LNCaP clone FGC (cell line): ENCODE data around the gene IKZF1.

ENCODE experiments used
- DNase-seq: peaks from one replicate; pipeline ENCODE4 v3.0.0-alpha.2; 2011; ENCODE audit warnings: low read depth
- H3K4me3 ChIP-seq: 2 replicates; pipeline ENCODE4 v1.5.1; 2011; ENCODE audit warnings: mild to moderate bottlenecking, low read depth, low read length, control low read depth
- TF ChIP-seq, protein P1 (sequence below): IDR thresholded peaks from 2 replicates; pipeline ENCODE4 v1.5.1; 2012; ENCODE audit warnings: mild to moderate bottlenecking; ENCODE audit not compliant: control insufficient read depth, insufficient read depth; ENCODE audit errors: extremely low read depth

Gene IKZF1

DNA sequence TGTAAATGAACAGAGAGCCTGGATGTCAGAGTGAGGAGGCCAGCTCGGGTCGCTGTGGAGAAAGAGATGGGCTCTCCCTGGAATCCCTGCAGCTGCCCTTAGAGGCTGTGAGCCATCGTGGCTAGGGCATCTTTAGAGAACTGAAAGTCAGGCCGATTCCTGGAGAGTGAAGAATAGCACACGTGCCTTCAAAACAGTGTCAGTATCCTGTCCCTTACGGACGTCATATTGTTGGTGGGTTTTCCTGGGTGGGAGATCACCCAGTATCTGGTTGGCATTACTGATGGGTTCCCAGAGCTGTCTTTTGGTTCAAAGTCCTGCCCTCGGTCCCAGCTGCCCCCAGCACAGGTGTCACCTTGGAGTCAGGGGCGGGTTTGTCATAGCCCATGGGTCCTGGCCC lies 25.3 kb downstream of the IKZF1 start:
- H3K4me3 ChIP-seq = no peak overlapping the region
- DNase-seq = no peak
- TF ChIP-seq, protein P1, sequence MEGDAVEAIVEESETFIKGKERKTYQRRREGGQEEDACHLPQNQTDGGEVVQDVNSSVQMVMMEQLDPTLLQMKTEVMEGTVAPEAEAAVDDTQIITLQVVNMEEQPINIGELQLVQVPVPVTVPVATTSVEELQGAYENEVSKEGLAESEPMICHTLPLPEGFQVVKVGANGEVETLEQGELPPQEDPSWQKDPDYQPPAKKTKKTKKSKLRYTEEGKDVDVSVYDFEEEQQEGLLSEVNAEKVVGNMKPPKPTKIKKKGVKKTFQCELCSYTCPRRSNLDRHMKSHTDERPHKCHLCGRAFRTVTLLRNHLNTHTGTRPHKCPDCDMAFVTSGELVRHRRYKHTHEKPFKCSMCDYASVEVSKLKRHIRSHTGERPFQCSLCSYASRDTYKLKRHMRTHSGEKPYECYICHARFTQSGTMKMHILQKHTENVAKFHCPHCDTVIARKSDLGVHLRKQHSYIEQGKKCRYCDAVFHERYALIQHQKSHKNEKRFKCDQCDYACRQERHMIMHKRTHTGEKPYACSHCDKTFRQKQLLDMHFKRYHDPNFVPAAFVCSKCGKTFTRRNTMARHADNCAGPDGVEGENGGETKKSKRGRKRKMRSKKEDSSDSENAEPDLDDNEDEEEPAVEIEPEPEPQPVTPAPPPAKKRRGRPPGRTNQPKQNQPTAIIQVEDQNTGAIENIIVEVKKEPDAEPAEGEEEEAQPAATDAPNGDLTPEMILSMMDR = no peak

DNA sequence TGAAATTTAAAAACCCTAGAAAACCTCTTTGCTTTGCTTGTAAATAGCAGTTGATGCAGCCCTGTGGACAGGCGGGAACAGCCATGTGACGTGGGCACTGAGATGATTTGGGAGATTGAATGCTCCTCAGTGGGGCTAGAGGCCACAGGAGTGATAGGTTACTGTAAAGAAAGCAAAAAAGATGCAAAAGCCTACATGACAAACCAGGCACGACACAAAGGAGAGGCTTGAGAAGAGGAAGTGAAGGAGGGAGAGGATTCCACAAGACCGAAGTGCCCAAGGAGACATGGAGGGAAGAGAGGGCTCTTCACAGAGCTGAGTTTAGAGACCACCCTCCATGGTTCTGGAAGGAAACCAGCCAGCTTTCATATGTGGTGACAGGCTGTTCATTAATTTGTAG lies 25.7 kb downstream of the IKZF1 start:
- no peak for DNase-seq
- TF ChIP-seq, protein P1 = no peak
- H3K4me3 ChIP-seq = no peak overlapping the region

DNA sequence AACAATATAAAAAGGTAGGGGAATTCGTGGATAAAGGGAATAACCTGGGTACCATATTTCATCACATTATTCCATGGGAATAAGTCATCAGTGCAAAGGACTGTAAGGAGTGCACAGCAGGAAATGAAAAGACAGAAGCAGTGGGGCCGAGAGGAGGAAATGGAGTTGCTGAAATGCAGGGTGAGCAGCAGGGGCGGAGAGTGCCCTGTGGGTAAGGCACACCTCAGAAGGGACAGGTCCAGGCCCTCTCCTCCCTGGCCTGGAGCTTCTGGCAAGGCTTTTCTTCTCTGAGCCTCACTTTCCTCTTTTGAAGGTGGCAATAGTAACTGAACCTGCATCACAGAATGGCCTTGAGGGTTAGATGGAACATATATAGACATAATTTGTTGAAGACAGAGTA lies 26.2 kb downstream of the IKZF1 start:
- no peak overlapping the region for H3K4me3 ChIP-seq
- TF ChIP-seq, protein P1 = no peak
- no peak for DNase-seq

DNA sequence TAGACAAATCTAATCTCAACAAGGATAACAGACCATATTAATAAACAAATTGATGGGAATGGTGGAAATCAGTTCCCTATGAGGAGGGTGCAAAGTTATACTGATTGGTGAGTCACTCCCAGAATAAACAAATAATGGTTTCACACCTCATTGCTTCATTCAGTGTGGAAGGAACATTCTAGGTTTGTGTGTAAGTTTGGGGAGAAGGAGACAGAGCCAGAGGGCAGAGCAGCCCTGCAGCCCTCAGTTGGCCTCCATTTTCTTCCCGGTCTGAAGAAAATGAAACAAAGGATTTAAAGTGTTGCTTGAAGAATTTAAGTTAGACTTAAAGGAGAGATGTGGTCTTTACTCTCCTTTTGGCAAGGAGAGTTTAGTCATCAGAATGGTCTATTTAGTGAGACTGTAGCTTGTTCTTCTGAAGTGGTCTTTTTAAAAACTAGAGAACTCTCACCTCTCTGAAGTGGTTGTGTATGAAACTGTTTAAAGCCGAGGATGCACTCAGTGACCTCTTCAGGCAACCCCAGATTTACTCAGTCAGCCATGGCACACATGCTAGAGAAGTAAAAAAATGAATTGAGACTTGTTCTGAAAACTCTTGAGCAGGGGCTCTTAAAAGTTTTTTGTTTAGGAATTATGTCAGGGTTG lies 27.2 kb downstream of the IKZF1 start:
- DNase-seq = no peak
- TF ChIP-seq, protein P1 = no peak
- no peak overlapping the region for H3K4me3 ChIP-seq

DNA sequence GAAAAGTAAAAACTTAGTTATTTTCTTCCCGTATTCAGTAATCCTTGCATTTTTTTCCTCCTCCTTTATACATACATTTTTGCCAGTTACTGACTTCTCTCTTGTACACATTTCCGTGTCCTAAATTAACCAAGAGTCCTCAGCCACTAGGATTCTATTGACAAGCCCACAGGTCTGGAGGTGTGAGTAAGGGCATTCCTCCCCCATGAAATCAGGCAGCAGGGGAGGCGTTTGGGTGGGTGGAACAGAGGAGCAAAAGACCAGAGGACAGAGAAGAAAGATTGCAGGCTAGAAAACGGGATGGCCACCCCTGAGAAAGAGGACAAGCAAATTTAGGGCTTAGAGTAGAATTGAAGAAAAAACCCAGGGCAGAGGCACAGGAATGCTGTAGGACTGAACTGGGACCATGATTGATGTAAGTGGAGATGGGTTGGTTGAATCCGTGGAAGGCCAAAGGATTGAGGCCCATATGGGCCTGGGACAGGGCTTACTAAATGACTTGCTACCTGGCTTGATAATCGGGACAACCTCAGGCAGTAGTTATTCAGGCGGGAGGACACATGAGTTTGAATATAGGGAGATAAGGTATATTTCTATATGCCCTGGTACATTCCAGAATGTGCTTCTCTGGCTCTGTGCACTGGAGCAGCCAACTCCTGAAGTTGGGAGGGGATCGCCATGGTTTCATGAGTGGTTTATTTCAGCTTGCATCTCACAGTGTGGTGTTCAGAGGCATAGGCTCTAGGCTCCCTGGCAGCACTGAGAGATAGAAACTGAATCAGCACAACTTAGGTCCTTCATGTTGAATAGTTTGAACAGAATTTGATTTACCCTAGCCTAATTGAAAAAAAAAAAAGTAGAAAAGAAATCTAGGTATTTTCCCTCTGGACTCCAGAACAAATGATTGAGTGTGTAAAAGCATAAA lies 28.0 kb downstream of the IKZF1 start:
- TF ChIP-seq, protein P1 = no peak
- DNase-seq = no peak
- H3K4me3 ChIP-seq = no peak overlapping the region

DNA sequence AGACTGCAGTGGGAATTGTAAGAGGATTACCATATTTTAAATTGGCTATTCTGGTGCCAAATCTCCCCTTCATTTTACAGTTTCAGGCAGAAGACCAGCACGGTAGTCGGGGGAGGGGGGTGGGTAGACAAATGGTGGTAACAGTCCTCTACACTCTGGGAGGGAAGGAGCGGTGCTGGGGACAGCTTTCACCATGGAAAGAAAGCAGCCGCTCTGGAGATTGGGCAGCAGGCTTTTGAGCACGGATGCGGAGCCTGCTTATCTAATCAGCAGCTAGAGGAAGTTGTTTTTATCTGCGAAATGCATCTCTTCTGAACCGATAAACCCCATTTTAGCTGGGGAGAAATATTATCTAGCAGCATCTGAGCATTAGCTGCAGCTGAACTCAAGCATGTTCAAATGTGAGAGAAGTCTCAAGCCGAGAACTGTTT lies 28.7 kb downstream of the IKZF1 start:
- TF ChIP-seq, protein P1 = no peak
- no peak for DNase-seq
- H3K4me3 ChIP-seq = no peak overlapping the region
